Measurements from ENCODE around the gene TRMT1L.

DNA sequence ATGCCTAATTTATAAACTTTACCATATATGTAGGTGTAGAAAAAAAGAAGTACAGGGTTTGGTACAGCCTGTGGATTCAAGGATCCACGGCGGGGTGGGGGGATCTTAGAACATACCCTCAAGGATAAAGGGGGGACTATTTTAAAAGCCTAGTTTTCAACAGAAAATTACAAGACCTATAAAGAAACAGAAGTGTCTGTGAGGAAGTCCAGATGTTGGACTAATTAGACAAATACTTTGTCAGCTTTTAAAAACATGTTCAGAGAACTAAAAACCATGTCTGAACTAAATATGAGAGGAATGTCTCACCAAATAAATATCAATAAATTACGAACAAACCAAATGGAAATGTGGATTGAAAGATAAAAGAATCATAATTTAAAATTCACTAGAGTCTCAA is 51.6 kb downstream of the TRMT1L start:
- TF ChIP-seq, protein P1, sequence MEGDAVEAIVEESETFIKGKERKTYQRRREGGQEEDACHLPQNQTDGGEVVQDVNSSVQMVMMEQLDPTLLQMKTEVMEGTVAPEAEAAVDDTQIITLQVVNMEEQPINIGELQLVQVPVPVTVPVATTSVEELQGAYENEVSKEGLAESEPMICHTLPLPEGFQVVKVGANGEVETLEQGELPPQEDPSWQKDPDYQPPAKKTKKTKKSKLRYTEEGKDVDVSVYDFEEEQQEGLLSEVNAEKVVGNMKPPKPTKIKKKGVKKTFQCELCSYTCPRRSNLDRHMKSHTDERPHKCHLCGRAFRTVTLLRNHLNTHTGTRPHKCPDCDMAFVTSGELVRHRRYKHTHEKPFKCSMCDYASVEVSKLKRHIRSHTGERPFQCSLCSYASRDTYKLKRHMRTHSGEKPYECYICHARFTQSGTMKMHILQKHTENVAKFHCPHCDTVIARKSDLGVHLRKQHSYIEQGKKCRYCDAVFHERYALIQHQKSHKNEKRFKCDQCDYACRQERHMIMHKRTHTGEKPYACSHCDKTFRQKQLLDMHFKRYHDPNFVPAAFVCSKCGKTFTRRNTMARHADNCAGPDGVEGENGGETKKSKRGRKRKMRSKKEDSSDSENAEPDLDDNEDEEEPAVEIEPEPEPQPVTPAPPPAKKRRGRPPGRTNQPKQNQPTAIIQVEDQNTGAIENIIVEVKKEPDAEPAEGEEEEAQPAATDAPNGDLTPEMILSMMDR (IDR thresholded peaks at IDR 0.05) = no peak
- no peak for TF ChIP-seq POLR2A (IDR thresholded peaks at IDR 0.05)
